ENCODE data around the gene CFAP161.
"Not testable (repeated sequence)": the region's sequence is repeated elsewhere in the genome, so short reads cannot be mapped to it uniquely, and the experiment has no call there.

Gene CFAP161

DNA sequence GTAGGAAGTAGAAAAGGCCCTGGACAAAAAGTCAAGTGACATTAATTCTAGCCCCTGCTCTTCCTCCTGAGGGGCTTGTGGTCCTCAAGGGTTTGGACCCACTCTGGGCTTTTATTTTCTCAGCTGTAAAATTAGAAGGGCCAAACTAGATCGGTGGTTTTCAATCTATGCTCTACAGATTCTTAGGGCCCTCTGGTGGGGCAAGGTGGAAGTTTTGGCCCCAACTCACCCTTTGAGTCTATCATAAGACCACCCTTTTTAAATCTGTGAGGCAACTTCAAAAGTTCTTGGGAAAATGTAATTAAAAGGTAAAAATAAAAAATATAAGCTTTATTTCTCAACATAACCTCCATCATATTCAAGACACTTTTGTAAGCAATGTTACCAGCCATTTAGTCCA lies 25.6 kb upstream of the CFAP161 start:
- DNase-seq = peak; percentile 64

DNA sequence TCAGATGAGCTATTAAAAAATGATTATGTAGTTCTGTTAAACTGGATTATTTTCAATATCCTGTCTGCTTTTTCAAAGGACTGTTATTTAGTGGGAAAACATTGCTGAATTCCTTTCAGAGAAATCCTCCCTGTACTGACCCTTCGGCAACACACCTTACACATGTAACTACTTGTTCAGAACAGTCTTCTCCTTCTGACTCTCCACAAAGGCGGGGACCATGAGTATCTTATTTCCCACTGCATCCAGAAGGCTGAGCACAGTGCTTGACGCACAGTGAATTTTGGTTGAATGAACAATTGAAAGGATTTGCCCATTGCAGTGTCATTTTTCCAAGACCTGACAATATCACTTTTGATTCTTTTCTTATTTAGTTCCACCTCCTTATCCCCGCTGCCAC lies 23.1 kb upstream of the CFAP161 start:
- no peak for DNase-seq

DNA sequence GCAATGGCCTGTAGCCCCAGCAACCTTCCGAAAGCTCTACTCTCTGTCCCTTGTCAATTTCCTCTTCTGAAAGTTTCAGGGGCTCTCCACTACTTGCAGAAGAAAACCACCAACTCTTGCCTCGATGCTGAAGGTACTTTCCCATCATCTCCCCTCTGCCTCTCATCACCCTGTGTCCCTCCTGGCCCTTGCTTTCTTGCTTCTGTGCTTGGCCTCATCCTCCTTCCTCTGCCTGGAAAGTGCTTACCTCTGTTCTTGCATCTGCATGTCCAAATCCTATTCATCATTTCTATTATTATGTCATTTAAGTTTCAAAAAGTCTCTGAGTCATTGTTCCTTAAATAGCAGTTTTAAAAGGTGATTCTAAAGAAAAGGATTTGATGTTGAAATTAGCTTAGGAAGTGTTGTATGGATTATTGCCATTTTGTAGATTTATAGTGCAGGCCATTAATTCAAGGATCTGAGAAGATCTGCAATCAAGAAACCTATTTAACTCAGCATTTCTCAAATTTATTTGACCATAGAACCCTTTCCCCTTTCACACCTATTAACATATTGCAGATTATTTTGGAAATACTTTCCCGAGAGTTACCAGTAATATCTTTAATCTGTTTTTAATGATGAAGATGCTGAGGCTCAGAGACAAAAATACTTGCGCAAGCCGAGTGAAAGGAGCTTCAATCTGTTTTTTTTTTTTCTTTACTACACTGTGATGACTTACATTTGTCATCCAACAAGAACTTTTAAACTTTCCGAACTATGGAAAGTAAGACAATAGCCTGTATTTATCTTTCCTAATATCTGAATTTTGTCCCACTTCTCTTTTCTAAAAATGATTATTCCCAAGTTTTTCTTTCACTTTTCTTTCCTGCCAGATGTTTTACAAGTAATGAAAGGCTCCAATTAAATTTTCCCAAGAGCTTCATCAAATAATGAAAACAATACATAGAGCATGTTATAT lies 22.3 kb upstream of the CFAP161 start:
- DNase-seq = no peak

DNA sequence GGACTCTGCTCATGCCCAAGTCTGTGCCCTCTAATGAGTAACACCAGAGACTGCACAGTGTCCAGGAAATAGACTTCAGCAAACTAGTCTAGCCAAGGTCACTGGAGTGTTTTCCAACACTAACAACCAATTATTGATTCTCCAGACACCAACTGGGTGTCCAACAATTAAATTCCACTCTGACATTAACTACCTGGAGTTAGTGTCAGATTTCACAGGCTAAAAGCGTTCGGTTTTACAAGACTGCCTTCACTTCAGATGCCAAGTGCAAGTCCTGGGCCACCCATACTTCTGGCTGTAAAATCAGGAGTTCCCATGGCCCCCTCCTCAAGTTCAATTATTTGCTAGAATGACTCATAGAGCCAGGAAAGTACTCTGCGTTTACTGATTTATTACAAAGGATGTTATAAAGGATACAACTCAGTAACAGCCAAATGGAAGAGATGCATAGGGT lies 20.8 kb upstream of the CFAP161 start:
- no peak for DNase-seq

DNA sequence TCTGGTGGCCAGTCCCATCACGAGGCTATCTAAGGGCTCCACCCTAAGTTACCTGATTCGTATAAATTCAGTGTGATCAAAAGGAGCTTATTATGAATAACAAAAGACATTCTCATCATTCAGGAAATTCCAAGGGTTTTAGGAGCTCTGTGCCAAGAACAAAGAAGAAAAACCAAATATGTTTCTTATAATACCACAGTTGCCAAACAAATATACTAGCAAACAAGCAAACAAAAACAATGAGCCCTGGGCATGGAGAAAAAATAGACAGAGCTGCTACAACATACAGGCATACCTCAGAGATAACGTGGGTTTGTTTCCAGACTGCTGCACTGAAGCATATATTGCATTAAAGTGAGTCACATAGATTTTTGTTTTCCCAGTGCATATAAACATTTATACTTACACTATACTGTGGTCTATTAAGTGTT lies 20.2 kb upstream of the CFAP161 start:
- no peak for DNase-seq

DNA sequence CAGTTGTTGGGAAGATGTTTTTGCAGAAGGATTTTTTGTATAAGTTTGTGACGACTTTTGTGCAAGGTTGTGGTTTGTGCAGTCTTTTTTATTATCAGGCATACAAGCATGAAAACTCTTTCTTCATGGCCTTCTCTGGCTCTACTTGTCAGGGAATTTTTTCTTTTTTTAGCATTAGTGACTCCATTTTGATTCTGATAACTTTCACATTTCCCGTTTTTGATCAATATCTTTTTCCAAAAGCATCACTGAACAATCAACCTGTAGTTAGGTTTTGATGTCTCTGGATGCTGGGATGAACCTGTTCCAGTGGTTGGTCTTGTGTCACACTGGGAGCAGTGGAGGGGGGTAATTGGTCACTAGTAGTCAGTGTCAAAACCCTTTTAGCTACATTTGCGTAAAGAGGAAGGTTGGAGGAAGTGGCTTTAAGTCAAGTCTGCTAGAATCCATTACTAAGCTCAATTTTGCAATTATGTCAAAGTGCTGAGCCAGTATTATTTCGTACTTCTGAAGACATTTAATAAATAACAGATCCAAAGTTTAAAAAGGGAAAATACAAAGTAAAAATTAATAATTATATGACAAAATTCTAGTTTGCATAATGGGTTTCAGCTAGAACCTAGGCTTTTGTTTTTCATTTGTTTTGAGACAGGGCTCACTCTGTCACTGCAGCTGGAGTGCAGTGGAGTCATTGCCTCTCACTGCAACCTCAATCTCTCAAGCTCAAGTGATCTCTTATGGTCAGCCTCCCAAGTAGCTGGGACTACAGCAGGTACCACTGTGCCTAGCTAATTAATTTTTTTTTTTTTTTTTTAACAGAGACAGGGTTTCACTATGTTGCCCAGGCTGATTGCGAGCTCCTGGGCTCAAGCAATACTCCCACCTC lies 18.8 kb upstream of the CFAP161 start:
- DNase-seq = no peak

DNA sequence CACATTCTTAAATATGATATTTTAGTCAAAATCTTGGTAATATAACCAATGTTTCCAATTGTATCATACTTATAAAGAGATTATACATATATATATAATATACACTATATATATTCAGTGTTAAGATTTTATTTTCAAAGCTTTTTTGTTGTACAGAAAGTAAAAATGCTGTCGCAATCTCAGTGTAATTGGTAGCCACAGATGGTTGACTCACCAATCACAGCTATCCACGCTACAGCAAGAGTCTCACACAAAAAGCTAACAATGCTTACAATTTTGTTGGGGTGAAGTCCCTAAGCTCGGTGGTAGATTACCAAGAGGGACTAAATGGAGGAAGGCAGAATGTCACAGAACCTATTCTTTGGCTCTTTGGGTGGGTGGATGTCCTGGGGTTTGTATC lies 16.9 kb upstream of the CFAP161 start:
- no peak for DNase-seq

DNA sequence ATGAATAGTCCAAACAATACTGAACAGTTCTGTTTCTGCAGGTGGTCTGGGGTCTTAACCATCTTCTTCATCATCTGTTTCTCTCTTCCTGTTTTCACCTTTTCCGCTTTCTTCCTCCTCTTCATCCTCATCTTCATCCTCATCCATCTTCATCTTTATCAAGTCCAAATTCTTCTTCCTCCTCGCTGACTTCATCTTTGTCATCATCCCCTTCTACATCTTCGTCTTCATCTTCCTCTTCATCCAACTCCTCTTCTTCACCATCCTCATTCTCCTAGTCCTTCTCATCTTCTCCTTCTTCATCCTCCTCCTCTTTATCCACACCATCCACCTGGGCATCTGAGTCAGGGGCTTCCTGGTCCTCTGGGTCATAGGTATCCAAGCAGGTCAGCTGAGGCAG lies 16.5 kb upstream of the CFAP161 start:
- no peak for DNase-seq

DNA sequence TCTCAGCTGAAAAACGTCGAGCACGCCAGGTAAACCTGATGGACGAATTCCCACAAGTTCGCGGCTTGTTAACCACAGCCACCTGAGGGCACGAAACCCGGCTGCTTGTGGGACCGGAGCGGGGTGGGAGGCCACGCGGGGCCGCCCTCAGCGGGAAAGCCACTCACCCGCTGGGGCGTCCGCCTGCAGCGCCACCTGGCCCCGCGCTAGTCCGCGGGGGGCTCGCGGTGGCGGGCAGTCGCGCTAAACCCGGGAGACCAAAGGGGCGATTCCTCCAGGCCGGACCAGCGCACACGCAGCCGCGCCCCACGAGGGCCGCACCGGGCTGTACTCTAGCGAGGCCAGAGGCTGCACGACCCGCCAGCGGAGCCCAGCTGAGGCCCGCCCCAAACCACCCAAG lies 15.7 kb upstream of the CFAP161 start:
- peak; percentile 14 for DNase-seq

DNA sequence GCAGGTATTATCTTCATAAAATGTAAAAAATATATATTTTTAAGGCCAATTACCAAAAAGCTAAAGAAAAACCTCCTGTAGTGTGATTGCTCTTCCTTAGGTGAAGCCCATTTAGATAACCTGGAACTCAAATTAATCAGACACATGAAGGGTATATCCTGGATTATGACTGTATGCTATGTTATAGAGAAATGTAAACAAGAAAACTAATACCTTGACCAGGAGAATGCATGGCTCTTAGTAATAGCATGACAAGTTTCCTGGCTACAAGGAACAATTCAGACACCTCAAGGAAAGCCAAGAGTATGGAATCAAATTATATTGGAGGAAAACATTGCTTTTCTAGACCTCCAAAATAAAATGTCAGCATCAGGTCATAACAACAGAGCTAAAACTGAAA lies 14.0 kb upstream of the CFAP161 start:
- no peak for DNase-seq

DNA sequence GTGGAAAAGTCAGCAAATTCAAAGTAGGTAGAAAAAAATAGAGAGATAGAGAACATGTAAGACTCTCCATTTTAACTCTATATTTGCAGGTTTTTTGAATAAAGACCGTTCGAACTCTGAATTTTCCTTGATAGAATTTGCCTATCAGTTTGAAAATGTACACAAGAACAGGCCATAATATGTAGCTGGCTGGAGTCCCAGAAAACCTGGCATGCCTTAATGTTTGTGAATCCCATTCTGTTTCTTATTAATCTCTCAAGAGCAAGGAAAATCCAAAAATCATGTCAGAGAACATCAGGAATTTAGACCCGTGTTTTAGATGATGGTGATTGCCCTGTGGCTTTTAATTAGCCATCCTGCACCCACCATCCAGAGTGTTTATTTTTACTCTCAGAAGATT lies 7.2 kb upstream of the CFAP161 start:
- no peak for DNase-seq

DNA sequence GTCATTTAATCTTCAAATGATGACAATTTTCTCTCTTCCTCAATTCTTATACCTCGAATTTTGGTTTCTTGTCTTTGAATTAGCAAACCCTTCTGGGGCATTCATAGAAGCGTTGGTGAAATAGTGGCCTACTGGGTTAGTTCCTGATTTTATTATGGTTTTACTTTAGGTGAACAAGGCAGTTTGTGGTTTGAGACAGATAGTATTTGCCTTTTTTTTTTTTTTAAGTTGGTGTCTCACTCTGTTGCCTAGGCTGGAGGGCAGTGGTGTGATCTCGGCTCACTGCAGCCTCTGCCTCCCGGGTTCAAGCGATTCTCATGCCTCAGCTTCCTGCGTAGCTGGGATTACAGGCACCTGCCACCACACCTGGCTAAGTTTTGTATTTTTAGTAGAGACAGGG lies 7.4 kb downstream of the CFAP161 start:
- not testable (repeated sequence) for DNase-seq

DNA sequence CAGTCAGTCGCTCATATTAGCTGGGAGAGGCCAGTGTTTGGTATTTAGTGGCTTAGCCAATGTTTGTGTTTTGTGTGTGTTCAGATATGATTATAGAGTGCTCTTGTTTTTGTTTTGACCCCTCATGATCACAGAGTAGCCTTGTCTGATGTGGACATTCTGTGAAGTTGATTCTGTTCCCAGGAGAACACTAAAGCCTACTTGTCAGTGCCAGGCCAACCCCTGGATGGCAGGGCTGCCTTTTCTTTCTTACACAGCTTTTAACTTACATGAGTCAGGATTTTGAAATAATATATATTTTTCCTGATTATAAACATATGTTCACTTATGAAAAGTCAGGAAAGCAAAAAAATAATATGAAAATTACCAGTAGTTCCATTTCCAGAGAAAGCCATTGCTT lies 11.9 kb downstream of the CFAP161 start:
- no peak for DNase-seq

DNA sequence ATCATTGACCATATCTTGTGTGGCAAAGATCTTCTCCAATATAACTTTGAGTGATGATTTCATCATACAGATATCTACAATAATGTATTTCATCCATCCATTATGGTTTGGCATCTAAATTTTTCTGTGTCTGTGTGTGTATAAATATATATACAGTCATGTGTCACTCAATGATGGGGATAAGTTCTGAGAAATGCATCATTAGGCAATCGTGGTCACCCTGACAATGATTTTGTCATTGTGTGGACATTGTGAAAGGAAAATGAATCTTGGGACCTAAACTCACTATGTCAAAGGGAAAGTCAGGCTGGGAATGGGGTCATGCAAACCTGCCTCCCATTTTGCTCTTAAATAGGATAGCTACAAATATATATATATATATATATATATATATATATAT lies 12.4 kb downstream of the CFAP161 start:
- DNase-seq = no peak

DNA sequence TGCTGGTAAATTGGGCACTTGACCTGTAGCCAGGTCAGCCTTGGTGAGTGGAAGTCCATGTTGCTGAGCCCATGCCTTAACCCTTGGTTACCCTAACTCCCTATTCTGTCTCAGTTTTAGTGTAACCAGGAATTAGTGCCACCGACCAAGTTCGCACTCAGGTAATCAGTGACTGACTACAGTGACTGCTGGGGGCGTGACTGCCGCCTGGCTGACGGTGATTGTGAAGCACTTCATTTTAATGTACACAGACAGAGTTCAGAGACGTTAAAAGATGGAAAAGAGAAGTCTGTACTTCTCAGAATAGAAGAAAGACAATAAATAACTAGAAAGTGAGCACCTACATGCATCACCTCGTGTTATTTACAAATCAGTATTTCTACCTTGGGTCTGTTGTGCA lies 17.3 kb downstream of the CFAP161 start:
- no peak for DNase-seq

DNA sequence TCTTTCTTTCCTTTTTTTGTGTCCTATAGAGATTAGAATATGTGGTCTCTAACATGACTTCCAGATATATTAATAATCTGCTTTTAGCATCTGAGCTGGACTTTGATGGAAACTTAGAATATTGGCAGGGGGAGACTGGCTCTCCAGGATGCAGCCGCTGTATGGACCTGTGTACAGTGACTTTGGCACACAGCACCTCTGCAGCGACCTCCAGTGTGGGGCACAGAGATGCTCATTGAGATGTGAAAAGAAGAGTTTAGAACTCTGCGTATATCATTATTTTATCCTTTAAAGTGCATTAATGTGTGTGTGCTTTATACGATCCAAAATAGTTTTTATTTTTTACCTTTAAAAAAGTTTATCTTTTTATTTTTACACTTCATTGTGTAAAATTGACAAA lies 18.3 kb downstream of the CFAP161 start:
- DNase-seq = no peak

DNA sequence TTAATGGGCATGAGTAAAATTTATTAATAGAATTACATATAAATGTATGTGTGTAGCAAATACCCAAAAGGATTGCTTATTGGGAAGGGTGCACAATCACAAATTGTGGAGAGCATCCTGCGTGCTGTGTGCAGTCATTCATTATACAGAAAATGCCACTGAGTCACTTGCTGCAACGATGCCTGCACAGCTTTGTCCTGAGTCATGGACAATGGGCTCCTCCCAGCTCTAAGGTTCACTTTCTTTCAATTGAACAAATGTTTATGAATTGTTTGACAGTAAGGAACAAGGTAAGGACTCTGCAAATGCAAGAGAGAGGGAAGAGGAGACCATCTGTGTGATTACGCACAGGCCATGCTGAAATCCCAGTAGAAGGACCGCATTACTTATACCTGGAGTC lies 18.7 kb downstream of the CFAP161 start:
- DNase-seq = no peak

DNA sequence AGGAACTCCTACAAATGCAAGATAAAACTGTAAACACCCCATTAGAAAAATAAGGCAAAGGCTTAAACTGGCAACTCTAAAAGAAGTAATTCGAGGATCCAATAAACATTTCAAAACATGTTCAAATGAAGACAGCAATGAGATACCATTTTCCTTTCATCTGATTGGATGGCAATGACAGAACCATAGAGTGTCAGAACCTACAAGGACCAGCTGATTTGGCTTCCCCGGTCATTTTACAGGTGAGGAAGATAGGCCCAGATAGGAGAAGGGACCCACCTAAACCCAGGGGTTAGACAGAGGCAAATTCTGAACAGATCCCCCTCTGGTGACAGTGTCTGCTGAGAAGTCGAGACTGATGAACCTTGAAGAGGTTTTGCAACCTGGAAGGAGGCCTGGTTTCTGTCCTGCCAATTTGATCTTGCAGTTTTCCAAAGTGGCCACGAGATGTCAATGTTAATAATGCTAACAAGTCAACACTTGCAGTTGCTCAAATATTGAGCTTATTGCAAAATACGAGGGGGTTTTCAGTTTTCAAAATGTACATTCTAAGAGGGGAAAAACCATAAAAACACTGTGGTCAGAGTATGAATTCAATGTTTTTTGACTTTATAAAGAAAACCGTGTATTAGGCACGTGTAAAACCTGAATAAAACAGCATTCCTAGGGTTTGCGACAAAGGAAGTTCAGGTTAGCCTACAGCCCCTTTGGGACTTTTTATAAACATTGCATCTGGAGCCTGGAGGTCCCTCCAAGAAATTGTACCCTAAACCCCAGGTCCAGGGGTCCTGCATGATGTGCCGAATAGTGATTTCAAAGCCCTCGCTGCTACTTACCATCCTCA lies 21.5 kb downstream of the CFAP161 start:
- peak; percentile 66 for DNase-seq

DNA sequence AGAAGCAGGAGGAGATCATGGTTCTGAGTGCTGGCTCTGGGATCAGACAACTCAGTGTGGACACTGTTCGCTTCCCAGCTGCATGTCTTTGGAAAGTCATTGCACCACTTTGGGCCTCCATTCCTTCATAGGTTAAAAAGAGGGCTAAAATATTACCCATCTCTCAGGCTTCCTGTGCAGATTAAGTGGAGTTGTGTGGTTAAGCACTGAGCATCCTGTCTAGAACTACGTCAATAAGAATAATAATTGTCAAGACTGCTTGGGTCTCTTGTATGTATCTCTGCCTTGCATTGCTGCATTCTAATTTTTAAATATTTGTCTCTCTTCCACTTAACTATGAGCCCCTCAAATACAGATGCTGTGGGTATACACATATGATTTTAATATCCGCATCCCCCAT lies 22.3 kb downstream of the CFAP161 start:
- no peak for DNase-seq

DNA sequence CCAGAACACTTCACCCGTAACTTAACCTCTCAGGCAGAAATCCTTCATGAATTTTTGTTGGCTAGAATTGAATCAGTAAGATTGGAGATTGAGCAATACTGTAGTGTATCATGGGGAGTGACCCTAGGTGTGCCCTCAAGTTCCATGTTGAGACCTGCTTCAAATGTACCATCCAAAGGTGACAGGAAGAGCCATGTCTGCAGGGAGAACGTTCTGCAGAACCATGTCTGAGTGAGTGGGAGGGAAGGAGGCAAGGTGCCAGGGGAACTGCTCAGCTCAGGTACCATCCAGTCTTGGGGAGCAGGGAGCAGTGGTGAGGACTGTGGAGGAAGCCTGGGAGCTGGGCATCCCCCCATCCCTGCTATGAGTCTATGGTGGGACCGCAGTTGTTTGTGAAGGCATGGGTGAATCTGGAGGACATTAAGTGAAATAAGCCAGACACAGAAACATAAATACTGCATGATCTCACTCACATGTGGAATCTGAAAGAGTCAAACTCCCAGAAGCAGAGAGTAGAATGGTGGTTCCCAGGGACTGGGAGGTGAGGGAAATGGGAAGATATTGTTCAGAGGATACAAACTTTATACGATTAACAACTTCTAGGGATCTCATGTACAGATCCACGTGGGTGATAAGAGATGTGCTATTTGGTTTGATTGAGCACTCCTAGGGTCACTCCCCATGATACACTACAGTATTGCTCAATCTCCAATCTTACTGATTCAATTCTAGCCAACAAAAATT lies 23.3 kb downstream of the CFAP161 start:
- no peak for DNase-seq

DNA sequence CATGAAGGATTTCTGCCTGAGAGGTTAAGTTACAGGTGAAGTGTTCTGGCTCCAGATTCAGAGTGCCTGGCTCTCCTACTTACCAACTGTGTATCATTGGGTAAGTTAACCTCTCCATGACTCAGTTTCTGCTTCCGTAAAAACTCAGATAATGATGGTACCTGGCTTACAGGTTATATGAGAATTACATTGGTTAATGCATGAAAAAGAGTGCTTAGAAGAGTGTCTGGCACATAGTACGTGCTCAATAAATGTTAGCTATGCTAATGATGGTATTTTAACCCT lies 23.8 kb downstream of the CFAP161 start:
- no peak for DNase-seq

DNA sequence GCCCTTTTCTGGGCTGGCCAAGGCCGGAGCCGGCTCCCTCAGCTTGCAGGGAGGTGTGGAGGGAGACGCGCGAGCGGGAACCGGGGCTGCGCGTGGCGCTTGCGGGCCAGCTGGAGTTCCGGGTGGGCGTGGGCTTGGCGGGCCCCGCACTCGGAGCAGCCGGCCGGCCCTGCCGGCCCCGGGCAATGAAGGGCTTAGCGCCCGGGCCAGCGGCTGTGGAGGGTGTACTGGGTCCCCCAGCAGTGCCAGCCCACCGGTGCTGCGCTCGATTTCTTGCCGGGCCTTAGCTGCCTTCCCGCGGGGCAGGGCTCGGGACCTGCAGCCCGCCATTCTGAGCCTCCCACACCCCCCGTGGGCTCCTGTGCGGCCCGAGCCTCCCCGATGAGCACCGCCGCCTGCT lies 24.5 kb downstream of the CFAP161 start:
- DNase-seq = not testable (repeated sequence)

Data from NCI-H82 (cell line).